H1 (cell line): ENCODE data around the gene NELL1. TPM values are rescaled to one million over a fixed set of nuclear protein-coding genes. Genes with fewer than 3 reads are reported as not detected.

Experiments
- EGR1 ChIP-seq: IDR thresholded peaks from 2 replicates; pipeline ENCODE4 v1.6.1; 2011; ENCODE audit warnings: low read depth, low read length, borderline replicate concordance
- FOSL1 ChIP-seq: IDR thresholded peaks from 2 replicates; pipeline ENCODE4 v1.6.1; 2011; ENCODE audit warnings: mild to moderate bottlenecking, low read depth, low read length, moderate library complexity; ENCODE audit not compliant: insufficient read depth
- NRF1 ChIP-seq: IDR thresholded peaks from 2 replicates; pipeline ENCODE4 v1.6.1; 2011; ENCODE audit warnings: mild to moderate bottlenecking, low read depth, low read length, improper control_type of control experiment
- SIRT6 ChIP-seq: IDR thresholded peaks from one replicate; pipeline ENCODE4 v1.7.1; 2012; ENCODE audit warnings: low read length, inconsistent platforms
- SP1 ChIP-seq: IDR thresholded peaks from 2 replicates; pipeline ENCODE4 v1.6.1; 2011; ENCODE audit warnings: low read depth, low read length
- SP4 ChIP-seq: IDR thresholded peaks from 2 replicates; pipeline ENCODE4 v1.6.1; 2012; ENCODE audit warnings: low read length, inconsistent platforms
- TAF7 ChIP-seq: optimal IDR thresholded peaks from 2 replicates; pipeline ENCODE3; 2011; ENCODE audit warnings: low read depth, mild to moderate bottlenecking, inconsistent platforms, low read length, moderate library complexity, borderline replicate concordance
- polyA plus RNA-seq, 7 experiments: library from polyadenylated mRNA; depleted of rRNA in 3 of 7; stranded (reverse) in 5 of 7; unstranded in 2 of 7; fragments of >200 nt in 5 of 7; fragments of 200-250 nt in 2 of 7; gene quantifications; 1 replicate in 5 of 7; 2 replicates in 1 of 7; 4 replicates in 1 of 7; pipeline versions ENCODE4 v1.2.1 to v1.2.3, GENCODE V29; 2011 to 2013; ENCODE audit warnings: missing spikeins in 2 of 7, mixed read lengths in 2 of 7
- total RNA-seq: library from RNA; stranded (reverse); fragmentation: NEBNext Ultra II Directional; extraction: Animal tissue kit (Norgen Biotek cat#: 25700); gene quantifications from 2 replicates; pipeline ENCODE4 v1.2.1, GENCODE V29; 2021
- TF ChIP-seq, protein P1 (sequence below): fragments of 300-600 bp; sonication (generic); IDR thresholded peaks from 2 replicates; pipeline ENCODE4 v1.7.1; 2012; ENCODE audit warnings: low read length, moderate library complexity, mild to moderate bottlenecking, inconsistent platforms; ENCODE audit not compliant: insufficient replicate concordance
- TF ChIP-seq, protein P2 (sequence below): IDR thresholded peaks from 2 replicates; pipeline ENCODE4 v1.6.1; 2011; ENCODE audit warnings: low read length, improper control_type of control experiment
- TF ChIP-seq, protein P3 (sequence below): IDR thresholded peaks from 2 replicates; pipeline ENCODE4 v1.6.1; 2012; ENCODE audit warnings: inconsistent platforms

NELL1 gene
- total and polyA plus RNA-seq, 2 of the 8 experiments (the other 6 are each of a cell fraction or from before 2014, with no cell fraction given) = 0.21 TPM; not detected in 1

DNA sequence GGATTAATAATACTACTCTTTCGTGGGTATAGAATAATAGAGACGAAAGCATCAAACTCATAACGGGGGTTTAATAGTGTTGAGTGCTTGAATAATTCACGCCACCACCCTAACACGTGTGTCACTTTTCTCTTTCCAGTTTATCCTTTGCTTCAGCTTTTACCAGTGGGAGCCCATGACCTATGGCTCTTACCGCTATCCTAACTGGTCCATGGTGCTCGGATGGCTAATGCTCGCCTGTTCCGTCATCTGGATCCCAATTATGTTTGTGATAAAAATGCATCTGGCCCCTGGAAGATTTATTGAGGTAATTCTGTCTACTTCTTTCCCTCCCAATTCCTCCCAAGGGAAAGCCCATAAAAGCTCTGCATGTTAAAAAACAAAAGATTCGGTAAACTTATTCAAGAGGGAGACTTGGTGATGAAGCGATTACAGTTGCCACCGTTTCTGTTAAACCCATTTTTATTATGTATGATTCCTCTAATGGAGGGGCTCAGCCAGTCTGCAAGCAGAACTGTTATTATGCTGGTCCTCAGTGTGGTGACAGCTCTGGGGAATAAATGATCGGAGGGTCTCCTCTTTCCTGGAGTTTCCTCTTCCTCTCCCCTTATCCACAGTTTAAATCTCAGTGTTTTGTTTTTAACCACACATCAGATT lies 17.1 kb upstream of the NELL1 start (continued):
- TF ChIP-seq, protein P1, sequence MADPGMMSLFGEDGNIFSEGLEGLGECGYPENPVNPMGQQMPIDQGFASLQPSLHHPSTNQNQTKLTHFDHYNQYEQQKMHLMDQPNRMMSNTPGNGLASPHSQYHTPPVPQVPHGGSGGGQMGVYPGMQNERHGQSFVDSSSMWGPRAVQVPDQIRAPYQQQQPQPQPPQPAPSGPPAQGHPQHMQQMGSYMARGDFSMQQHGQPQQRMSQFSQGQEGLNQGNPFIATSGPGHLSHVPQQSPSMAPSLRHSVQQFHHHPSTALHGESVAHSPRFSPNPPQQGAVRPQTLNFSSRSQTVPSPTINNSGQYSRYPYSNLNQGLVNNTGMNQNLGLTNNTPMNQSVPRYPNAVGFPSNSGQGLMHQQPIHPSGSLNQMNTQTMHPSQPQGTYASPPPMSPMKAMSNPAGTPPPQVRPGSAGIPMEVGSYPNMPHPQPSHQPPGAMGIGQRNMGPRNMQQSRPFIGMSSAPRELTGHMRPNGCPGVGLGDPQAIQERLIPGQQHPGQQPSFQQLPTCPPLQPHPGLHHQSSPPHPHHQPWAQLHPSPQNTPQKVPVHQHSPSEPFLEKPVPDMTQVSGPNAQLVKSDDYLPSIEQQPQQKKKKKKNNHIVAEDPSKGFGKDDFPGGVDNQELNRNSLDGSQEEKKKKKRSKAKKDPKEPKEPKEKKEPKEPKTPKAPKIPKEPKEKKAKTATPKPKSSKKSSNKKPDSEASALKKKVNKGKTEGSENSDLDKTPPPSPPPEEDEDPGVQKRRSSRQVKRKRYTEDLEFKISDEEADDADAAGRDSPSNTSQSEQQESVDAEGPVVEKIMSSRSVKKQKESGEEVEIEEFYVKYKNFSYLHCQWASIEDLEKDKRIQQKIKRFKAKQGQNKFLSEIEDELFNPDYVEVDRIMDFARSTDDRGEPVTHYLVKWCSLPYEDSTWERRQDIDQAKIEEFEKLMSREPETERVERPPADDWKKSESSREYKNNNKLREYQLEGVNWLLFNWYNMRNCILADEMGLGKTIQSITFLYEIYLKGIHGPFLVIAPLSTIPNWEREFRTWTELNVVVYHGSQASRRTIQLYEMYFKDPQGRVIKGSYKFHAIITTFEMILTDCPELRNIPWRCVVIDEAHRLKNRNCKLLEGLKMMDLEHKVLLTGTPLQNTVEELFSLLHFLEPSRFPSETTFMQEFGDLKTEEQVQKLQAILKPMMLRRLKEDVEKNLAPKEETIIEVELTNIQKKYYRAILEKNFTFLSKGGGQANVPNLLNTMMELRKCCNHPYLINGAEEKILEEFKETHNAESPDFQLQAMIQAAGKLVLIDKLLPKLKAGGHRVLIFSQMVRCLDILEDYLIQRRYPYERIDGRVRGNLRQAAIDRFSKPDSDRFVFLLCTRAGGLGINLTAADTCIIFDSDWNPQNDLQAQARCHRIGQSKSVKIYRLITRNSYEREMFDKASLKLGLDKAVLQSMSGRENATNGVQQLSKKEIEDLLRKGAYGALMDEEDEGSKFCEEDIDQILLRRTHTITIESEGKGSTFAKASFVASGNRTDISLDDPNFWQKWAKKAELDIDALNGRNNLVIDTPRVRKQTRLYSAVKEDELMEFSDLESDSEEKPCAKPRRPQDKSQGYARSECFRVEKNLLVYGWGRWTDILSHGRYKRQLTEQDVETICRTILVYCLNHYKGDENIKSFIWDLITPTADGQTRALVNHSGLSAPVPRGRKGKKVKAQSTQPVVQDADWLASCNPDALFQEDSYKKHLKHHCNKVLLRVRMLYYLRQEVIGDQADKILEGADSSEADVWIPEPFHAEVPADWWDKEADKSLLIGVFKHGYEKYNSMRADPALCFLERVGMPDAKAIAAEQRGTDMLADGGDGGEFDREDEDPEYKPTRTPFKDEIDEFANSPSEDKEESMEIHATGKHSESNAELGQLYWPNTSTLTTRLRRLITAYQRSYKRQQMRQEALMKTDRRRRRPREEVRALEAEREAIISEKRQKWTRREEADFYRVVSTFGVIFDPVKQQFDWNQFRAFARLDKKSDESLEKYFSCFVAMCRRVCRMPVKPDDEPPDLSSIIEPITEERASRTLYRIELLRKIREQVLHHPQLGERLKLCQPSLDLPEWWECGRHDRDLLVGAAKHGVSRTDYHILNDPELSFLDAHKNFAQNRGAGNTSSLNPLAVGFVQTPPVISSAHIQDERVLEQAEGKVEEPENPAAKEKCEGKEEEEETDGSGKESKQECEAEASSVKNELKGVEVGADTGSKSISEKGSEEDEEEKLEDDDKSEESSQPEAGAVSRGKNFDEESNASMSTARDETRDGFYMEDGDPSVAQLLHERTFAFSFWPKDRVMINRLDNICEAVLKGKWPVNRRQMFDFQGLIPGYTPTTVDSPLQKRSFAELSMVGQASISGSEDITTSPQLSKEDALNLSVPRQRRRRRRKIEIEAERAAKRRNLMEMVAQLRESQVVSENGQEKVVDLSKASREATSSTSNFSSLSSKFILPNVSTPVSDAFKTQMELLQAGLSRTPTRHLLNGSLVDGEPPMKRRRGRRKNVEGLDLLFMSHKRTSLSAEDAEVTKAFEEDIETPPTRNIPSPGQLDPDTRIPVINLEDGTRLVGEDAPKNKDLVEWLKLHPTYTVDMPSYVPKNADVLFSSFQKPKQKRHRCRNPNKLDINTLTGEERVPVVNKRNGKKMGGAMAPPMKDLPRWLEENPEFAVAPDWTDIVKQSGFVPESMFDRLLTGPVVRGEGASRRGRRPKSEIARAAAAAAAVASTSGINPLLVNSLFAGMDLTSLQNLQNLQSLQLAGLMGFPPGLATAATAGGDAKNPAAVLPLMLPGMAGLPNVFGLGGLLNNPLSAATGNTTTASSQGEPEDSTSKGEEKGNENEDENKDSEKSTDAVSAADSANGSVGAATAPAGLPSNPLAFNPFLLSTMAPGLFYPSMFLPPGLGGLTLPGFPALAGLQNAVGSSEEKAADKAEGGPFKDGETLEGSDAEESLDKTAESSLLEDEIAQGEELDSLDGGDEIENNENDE = no peak
- TF ChIP-seq TAF7 = no peak
- no peak for TF ChIP-seq SP4
- TF ChIP-seq FOSL1 = no peak
- TF ChIP-seq, protein P2, sequence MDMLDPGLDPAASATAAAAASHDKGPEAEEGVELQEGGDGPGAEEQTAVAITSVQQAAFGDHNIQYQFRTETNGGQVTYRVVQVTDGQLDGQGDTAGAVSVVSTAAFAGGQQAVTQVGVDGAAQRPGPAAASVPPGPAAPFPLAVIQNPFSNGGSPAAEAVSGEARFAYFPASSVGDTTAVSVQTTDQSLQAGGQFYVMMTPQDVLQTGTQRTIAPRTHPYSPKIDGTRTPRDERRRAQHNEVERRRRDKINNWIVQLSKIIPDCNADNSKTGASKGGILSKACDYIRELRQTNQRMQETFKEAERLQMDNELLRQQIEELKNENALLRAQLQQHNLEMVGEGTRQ = no peak
- no peak for TF ChIP-seq EGR1
- no peak for TF ChIP-seq SIRT6
- no peak for TF ChIP-seq NRF1
- TF ChIP-seq SP1 = no peak
- TF ChIP-seq, protein P3, sequence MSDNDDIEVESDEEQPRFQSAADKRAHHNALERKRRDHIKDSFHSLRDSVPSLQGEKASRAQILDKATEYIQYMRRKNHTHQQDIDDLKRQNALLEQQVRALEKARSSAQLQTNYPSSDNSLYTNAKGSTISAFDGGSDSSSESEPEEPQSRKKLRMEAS = no peak
